NK-92 (cell line): ENCODE results near the gene ACTL10.

Experiments used
- DNase-seq: peaks from one replicate; lab custom pipeline; 2025; ENCODE audit not compliant: unreplicated experiment; lab: John Stamatoyannopoulos, UW

Gene ACTL10

DNA sequence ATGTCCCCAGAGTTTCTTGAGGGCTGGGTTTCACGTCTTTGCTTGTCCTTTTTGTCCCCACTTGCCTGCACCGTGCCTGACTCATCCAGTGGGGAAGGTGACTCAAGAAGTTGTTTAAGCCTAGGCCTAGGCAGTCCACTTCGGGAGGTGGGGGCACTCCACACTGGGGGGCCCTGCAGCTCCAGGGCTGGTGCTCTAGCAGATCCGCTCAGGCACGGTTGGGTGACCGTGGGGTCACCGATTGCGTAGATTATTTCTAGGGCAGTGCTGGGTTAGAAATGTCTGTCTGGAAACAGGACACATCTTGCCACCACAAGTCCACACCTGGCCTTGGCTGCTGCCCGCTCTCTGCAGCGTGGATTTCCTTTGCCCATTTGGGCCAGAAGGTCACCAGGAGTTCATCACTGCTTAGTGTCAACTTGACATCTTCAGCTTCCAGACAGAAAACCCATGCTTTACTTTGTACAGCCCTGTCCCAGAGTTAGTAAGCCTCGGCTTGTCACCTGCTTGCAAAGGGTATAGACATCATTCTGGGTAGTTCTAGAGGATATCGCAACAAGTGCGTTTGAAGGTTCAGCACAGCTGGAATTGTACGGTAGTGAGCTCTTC, 18.2 kb upstream of the ACTL10 start:
- no peak for DNase-seq

DNA sequence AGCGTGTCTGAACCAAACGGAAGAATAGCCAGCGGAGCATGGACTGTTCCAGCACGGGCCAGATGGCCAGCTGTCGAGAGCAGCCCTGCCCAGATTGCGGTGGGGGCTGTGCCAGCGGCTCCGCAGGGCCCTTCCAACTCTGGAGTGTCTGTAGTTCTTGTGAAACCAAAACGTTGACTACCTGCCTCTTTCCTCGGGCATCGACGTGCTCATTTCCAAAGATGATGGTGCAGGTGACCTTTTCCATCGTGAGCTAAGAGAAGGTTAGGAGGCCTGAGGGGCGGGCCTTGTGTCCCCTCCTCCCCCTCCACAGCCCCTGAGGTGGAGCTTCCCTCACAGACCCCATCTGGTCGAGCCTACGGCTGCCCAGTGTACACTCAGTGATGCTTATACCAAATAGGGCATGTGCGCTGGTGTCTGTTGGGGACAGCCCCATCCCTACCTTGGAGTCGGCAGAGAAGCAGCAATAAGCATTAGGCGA, 17.5 kb upstream of the ACTL10 start:
- no peak for DNase-seq

DNA sequence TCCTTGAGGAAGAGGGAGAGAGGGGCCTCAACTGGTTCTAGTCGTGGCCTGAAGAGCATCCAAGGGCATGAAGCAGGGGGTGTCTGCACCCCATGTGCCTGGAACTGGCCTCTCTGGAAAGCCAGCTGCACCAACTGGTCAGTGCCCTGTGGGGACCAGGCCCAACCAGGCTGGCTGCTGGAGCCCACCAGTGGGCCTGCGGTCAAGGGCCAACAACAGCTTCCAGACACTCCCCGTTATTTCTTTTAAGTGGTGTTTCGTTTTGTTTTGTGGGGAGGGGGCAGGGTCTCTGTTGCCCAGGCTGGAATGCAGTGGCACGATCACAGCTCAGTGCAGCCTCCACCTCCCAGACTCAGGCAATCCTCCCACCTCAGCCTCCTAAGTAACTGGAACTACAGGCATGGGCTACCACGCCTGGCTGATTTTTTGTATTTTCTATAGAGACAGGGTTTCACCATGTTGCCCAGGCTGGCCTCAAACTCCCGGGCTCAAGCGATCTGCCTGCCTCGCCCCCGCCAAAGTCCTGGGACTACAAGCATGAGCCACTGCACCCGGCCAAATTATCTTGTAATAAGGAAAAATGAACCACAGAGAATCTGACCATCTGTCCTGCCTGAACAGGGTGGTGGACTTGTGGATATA, 16.5 kb upstream of the ACTL10 start:
- no peak for DNase-seq

DNA sequence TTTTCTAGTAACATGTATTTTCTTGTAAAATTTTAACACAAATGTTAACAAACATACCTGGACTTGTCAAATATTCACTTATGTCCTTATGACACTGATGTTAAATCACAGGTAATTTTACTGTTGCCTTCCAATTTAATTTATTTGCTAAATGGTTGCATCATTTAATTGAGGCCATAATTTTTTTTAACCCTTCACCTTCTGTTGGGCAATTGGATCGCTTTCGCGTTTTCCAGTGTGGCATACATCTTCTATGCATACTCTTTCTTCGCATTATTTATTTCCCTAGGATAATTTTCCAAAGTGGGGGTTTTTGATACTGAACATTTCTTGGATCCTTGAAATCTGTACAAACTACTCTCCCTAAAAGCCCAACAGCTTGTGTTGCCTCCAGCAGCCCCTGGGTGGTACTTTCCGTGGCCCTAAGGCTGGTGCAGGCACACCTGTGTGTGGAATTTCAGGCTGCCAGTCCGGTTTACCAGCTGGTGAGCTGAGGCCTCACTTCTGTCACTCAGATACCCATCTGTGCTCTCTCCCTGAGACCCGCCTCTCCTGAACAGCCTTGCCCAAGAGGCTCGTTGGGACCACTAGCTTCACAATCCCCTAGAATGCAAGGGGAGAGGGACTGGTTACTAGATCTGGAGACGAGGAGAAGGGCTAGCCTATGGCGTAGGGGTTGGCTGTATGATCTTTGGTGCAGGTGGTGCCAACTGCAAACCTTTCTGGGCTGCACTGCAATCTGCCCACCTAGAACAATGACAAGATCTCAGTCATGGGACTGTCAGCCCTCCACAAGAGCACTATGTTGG, 15.8 kb upstream of the ACTL10 start:
- DNase-seq, result no peak

DNA sequence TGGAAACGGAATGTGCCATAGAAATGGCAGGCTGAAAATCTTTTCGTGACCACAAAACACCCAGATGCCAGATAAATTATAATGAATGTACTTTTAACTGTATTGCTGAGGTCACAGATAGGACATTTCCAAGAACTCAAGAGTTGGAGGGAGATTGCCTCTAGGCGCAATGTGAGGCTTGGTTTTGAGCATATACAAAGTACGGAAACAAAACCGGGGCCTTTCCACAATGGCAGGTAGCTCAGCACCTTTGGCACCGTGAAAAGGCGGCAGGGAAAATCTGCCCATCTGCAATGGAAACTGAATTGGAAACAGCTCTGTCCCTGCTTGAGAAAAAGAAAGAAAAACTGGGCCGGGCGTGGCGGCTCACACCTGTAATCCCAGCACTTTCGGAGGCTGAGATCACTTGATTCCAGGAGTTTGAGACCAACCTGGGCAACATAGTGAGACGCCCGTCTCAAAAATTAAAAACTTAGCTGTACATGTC, 15.1 kb upstream of the ACTL10 start:
- no peak for DNase-seq

DNA sequence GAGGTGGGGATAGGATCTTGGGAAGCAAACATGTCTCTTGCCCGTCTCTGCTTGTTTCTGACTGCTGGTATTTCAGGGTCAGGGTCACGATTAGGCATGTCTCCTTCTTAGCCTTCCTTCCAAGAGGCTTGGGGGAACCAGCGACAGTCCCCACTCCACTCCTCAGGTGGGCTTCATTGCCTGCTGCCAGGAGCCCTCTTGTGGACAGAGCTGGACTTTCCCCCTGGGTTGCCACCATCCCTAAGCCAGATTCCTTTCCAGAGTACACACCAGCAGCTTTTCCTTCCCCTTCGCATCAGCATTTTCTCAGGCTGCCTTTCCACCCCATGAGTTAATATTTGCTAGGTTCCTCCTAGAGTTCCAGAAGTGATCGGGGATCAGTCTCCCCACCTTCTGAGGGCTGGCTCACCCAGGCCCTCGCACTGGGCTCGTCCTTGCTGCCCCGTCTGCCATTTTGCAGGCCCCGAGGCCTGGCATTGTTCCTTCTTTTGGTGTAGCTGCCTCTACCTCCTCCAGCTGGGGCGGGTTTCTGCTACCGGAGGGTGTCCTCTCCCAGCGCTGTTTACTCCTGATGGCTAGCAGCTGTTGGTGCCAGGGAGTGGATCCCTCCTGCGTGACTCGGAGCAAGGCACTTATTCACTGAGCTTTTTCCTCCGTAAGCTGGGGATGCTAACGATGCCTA, 13.4 kb upstream of the ACTL10 start:
- no peak for DNase-seq

DNA sequence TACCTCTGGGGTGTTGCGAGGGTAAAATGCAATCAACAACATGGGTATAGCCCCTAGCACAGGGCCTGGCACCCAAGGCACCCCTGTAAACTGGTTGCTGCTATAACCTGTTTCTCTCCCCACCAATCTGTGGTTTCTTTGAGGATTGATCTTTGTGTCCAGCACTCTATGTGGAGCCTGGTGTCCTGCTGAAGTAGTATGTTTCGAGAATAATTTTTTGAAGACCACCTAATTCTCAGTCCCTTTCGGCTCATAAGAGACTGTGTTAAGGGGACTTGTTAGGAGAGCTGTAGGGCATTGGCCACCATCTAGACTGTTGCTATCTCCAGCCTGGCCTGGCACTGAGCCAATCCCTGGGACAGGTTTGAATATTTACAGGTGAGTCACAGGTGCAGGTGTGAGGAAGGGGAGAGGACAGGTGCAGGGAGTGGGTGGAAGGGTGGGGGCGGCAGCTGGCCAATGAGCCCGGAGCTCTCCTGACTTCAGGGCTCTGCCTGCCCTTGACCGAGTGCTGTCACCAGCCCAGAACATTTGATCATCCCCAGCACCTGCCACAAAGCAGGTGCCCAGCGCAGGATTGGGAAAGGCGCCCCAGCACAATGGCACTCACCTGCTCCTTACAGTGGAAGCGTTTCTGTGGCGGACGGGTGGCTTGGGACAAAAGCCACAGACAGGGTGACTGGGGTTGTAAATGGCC, 12.7 kb upstream of the ACTL10 start:
- no peak for DNase-seq

DNA sequence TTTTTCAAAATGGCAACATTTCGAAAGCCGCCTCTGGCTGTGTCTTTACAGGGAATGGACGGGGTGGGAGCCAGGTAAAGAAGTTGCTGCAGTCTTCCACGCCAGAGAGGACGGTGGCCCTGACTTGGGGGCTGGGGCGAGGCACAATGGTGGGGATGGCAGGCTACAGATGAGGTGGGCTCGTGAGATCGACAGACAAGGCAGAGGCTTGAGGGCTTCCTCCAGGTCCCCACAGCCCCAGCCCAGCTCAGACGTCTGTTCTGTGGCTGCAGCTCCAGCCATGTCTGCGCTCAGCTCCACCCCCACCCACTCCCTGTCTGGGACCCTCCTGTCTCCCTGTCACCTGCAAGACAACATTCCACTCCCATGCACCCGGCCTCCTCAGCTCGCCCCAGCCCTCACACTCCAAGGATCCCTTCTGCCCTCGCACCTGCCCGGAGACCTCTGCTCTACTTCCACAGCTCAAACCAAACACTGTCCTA, 12.0 kb upstream of the ACTL10 start:
- no peak for DNase-seq

DNA sequence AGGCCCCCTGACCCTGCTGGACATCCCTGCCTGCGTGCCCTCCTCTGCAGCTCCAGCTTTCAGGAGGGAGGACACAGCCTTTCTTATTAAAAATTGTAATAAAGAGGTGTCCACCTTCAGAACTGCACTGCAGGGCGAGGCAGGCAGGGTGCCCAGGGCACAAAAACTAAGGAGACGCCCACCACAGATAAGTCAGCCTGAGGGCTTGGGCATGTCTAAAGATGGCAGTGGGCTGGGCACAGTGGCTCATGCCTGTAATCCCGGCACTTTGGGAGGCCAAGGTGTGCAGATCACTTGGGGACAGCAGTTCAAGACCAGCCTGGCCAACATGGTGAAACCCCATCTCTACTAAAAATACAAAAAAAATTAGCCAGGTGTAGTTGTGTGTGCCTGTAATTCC, 11.6 kb upstream of the ACTL10 start:
- no peak for DNase-seq

DNA sequence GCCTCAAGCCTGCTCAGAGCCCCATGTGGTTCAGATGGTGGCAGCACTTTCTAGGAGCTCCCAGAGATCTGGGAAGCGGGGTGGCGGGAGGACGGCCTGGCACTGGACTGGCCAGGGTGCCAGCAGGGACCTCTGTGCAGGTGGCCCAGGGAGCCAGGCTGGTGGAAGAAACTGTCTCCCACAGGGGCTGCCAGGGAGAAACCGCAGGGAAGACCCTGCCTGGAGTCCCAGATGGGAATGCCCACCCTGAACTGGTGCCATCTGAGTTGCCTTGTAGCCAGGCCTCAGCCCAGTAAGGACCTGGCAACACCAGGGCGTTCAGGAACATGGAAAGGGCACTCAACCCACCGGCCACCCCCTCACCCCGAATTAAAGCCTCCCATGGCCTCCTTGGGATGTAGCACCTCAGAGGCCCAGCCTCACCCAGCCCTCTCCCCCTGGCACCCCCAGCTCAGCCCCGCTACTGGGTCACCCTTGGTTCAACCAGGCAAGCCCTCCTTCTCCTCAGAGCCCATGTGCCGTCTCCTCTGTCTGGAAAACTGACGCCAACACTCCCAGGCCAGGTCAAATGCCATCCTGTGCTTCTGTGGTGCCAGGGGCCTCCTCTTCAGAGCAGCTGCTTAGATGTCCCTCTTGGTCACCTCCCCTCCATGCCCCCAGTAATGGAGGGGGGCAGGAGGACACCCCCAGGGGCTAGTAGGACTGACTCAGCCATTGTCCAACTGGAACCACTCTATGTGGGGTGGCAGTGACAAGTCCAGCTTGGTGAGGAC, 10.5 kb upstream of the ACTL10 start:
- no peak for DNase-seq

DNA sequence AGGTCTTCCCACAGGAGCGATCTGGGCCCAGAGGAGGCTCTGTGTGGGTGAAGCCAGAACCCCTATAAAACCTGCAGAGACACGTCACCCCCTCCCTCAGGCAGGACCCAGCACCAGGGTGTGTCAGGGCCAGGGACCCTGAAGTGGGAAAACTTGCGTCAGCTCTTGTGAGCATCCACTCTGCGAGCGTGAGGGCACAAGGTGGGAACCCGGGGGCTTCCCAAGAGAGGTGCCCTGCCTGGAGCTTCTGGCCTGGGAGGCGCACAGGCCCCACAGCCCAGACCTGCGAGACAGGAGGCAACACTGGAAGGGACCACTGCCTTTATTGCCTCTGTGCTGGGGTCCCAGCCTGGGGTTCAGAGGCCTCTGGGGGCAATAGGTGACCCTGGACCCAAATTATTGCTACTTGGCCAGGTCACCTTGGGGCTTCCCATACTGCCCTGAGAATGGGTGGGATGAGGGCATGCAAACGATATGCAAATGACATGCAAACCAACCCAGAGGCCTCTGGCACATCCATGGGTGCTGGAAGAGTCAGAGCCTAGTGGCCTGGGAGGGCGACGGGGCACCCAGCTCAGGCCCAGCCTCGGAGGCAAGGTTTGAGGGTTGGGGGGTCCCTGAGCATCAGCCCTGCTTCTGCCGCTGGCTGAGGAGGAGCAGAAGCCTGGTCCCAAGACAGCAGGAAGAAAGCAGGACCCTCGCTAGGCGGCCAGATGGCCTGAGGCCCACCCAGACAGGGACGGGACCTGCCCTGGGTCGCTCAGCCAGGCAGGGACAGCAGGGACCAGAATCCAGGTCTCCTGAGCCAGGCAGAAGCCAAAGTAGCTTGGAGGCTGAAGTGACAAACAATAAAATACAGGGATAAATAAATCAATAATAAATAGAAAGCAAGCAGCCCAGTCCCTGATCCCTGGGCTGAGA, 9.7 kb upstream of the ACTL10 start:
- DNase-seq, result no peak

DNA sequence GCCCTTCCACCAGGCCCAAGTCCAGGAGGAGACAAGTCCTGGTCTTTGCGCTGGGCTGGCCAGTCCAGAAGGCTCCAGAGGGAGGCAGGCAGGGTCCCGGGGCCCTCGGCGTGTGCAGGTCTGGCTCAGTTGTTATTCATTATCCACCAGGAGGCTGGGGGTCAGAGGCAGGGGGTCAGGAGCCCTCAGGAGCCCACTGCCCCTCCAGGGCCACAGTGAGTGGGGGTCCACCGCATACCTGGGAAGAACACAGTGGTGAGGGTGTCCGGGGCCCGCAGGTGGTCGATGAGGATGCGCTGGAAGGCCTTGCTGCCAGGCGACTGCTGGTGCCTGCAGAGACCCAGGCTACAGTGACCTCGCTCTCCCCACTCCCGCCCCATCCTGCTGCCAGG, 9.0 kb upstream of the ACTL10 start:
- no peak for DNase-seq

DNA sequence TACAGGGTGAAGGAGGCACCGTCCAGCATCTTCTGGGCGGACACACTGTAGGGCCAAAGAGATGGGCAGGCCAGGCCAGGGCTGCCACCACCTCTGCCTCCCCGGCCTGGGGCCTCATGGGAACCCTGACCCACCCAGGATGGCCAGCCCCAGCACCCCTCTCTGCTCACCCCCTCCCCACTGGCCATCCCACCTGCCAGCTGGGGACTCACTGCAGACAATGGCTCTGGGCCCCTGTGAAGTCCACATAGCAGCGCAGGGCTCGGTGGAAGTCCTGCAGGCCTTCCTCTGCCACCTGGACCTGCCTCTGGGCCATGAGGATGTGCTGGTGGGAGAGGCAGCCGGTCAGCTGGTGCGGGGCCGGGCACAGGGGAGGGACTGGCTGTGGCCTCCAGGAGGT, 8.2 kb upstream of the ACTL10 start:
- no peak for DNase-seq

DNA sequence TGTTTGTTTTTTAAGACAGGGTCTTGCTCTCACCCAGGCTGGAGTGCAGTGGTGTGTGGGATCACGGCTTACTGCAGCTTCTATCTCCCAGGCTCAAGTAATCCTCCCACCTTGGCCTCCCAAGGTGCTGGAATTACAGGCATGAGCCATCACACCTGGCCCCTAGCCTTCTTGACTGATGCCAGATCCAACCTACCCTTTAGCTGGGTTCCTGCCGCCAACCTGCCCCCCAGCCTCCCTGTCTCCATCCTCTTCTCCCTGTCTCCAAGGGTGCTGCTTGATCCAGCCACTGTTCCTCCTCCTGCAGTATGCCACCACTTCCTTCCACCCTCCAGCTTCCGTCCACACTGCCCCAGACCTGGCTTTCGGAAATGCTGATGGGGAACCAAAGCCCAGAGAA, 7.8 kb upstream of the ACTL10 start:
- no peak for DNase-seq

DNA sequence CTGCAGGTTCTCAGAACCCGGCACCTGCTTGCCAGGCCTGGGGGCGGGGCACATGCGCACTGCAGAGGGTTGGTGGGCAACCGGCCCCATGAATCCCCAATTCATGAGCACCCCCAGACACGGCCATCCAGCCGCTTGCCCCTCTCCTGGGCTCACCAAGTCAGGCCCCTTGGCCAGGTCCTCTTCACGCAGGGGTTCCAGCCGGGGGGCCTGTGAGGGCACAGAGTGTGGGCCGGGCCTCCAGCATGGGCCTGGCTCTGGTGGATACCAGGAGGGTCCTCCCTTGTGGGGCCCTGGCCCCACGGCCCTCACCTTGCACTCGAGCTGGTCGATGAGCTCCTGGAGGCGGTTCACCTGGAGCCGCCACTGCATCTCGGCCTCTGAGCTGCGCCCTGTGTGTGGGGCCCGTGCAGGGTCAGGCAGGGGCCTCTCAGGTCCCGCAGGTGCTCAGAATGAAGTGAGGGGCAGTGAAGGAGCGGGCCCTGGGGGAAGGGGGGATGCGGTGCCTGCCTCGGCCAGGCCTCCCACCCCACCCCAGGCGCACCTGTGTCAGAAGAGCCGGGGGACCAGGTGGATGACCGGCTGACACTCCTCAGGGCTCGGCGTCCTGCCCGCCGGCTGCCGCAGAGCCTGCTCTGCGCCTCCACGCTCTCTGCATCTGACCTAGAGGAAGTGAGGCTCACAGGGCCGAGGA, 7.3 kb upstream of the ACTL10 start:
- no peak for DNase-seq

DNA sequence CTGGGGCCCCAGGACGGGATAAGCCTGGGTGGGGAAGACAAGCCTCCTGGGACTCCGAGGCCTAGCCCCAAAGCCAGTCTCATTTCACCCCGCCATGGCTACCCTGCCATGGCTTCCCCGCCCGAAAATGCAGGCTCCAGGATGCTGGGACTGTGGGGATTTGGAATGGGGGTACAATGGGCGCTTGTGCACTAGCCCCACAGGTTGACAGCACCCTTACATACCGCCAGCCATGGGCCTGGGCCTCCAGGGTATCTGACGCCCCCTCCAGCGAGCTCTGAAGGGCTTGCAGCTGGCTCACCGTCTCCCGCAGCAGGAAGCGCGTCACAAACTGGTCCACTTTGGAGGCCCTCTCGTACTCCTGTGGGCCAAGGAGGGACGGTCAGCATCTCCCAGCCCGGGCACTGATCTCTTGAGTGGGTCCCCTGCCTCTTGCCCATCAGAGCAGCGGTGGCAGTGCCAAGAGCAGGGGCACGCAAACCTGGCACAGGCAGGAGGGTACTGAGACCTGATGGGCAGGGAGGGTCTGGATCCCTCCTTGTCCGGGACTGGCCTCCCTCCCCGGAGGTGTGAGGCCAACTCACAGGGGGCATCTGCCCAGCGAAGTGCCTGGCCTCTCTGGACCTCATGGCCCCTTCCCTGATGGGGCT, 6.6 kb upstream of the ACTL10 start:
- DNase-seq, result no peak

DNA sequence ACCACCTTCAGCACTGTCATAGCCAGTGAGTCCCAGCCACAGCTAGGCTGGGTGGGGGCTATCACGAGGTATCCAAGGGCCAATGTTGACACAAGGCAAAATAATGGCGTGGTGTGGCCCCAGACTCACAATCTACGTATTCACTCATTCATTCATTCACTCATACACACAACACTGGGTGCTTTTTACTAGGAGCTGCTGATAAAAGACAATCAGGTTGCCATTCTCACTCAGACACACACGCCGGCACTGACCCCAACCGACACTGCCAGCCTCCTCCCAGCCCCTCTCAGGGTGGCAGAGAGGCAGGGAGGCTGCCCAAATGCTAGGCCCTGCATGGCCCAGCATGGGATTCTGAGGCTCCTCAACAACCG, 6.1 kb upstream of the ACTL10 start:
- no peak for DNase-seq

DNA sequence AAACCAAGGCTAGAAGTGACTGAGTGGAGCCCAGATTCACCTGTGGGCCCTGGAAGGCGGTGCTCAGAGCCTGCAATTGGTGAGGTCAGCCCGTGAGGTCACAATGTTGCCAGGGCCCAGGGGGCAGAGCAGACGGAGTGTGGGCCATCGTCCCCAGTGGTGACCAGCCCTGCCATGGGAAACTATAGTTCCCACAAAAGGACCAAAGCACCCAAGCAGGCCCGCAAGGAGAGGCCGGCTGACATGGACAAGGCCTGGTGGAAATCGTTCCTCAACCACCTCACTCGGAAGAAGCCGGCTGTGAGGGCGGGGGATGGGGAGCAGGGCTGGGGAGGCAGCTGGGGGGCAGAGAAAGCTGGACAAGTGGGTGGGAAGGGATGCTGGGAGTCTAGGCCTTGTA, 4.6 kb upstream of the ACTL10 start, which contains the start of gene C20orf144:
Gene C20orf144, plus strand, starts transcription at position 156 of the 400 bp plus-strand sequence. Its CDS starts 19 bp downstream, at position 175.
- DNase-seq, result no peak
